GM19455 (cell line): ENCODE measurements around the gene BCAN.
A peak's percentile ranks its signal among the peaks of the same experiment; 100 is the strongest.
"Not testable (repeated sequence)": the region's sequence is repeated elsewhere in the genome, so short reads cannot be mapped to it uniquely, and the experiment has no call there.

Experiments used
- ATAC-seq: cut with Tn5 transposase; IDR thresholded peaks from one replicate; pipeline ENCODE4 v1.9.1; 2021; ENCODE audit not compliant: unreplicated experiment

BCAN gene

GRCh38 chr1:156641761-156642264 is at the start of gene BCAN:
Gene BCAN, plus strand, starts transcription at chr1:156642117. Its CDS starts 3,938 bp downstream, at chr1:156646055.
- ATAC-seq = no peak

DNA sequence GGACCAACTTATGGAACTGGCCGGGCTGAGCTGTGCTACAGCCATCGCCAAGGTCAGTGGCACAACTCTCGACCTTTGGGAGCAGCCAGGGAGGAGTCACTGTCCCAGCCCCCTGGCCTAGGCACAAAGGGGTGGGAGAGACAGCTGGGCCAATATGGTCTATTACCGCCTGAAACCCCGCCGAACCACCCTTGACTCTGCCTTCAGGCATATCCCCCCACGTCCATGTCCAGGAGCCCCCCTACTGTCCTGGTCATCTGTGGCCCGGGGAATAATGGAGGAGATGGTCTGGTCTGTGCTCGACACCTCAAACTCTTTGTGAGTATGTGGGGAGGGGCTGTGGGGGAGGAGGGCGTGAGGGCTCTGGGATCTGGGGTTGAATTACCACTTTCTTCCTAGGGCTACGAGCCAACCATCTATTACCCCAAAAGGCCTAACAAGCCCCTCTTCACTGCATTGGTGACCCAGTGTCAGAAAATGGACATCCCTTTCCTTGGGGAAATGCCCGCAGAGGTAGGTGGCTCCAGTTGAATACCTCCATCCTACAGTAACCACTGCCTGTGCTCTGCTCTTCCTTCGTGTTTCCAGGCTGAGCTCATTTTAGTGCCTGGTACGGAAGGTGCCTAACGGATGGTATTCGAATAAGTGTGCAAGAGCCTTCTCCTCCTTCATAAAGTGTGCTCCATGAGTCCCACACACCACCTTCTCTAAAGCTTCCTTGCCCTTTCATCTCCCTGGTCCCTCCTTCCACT is 49.6 kb upstream of the BCAN start:
- ATAC-seq = no peak

DNA sequence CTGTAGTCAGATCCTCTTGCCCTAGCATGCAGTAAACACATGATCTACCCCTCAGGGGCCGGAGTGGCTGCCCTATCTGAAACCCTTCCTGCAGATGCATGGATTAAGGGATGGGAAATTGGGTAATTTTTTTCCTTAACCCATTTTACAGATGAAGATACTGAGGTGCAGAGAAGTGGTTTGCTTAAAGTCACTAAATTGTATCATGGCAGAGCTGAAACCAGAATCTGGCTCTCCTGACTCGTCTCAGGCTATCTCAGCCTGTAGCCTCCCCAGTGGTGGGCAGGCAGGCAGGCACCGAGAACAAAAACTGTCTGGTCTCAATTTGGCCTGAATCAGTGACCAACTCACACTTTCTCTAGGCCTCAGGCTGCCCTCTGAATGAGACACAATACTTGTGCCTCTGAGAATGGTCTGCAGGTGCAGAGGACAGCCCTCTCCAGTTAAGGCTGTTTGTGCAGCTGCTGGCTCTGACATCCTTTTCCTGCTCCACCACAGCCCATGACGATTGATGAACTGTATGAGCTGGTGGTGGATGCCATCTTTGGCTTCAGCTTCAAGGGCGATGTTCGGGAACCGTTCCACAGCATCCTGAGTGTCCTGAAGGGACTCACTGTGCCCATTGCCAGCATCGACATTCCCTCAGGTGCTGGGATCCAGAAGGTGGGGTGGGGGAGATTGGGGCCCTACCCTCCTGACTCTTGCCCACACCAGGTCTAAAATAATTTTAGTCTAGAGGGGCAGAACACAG is 48.8 kb upstream of the BCAN start:
- no peak for ATAC-seq

DNA sequence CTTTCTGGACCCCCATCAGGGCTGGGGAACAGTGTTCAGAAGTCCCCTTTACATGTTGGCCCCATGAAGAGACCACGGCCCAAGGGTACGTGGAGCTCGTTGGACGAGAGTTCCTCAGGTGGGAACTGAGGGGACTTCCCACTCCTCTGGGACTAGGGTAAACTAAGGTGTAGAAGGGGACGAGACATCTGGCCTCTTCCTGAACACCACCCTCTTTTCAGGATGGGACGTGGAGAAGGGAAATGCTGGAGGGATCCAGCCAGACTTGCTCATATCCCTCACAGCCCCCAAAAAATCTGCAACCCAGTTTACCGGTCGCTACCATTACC is 48.3 kb upstream of the BCAN start:
- no peak for ATAC-seq

DNA sequence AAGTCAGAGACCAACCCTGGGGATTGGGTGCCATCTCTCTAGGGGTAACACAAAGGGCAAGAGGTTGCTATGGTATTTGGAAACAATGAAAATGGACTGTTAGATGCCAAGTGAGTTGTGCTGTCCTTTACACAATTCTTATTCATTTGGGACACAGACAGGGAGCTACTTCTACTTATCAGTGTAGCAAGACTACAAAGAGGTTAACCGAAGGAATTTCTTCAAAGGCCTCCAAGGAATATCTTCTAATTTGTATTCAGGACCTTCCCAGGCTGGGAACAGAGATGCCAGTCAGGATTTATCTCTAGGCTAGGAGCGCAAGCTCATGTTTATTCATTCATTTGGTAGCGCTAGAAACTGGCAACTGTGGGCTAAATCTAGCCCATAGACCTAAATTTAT is 47.7 kb upstream of the BCAN start:
- no peak for ATAC-seq

DNA sequence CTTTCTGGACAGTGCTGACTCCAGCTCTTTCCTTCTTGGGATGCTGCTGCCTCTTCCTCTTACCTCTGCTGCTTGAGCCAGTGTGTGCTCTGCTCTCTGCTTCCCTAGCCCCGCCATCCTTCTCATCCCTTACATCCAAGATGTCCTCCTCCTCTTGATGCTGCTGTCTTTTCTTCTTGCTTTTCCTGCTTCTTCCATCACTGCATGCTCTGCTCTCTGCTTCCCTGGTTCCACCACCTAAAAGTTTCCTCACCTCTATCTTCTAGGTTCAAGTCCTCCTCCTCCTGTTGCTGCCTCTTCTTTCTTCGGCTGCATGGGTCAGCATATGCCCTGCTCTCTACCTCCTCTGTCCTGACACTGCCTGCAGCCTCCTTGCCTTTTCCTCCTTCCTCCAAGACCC is 46.9 kb upstream of the BCAN start:
- ATAC-seq = no peak

DNA sequence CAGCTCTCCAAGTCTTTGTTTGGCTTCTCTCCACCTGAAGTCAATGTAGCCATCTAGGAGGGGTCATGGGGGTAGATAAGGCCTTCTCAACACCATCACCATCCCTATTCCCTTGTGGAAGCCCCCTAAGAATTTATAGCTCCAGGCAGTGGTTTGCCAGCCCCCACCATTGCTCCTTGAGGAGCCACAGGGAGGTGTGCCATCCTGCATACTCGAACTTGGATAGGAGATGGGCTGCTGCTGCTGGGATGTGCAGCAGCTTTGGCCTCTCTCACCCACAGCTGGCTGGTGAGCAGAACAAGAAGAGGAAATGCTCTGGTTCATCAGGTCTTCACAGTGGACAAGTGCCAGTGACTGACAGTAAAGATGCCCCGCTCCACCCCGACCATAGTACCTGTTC is 45.5 kb upstream of the BCAN start:
- ATAC-seq = no peak

- no peak for ATAC-seq
Measured at GRCh38 chr1:156598125-156598524, 43.8 kb upstream of the BCAN start.

DNA sequence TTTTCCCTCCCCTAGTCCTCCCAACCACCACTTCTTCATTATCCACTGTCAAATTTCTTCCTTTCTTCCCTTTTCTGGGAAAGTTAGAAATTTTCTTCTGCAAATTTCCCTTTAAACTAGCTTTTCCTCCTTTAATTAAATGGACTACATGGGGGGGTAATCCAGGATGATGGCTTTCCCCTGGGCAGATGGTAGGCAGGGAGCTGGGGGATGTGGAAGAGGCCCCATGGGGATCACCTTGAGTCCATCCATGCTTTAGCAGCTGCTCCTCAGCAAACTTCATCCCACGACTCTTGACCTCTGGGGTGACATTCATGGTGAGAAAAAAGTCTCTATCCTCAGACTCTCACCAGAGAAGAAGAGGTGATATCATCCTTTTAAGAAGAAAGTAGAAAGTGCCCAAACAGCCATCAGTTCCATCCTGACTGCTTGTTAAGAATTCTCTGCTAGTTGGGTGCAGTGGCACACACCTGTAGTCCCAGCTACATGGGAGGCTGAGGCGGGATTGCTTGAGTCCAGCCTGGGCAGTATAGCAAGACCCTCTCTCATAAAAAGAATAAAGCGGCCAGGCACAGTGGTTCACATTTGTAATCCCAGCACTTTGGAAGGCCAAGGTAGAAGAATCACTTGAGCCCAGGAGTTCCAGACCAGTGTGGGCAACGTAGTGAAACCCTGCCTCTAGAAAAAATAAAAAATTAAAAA is 43.0 kb upstream of the BCAN start:
- no peak for ATAC-seq

DNA sequence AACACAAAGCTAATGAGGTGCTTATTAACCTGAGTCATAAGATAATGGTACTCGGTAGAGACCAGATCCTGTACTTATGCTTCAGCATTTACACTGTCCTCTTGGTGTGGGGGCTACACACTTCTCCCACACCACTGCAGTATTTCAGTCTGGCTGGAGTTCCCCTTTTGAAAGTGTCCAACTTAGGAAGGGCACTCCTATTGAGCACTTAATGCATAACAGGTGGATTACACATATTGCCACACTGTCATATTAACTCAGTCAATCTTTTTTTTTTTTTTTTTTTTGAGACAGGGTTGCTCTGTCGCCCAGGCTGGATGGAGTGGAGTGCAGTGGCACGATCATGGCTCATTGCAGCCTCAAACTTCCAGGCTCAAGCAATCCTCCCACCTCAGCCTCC is 42.1 kb upstream of the BCAN start:
- no peak for ATAC-seq

DNA sequence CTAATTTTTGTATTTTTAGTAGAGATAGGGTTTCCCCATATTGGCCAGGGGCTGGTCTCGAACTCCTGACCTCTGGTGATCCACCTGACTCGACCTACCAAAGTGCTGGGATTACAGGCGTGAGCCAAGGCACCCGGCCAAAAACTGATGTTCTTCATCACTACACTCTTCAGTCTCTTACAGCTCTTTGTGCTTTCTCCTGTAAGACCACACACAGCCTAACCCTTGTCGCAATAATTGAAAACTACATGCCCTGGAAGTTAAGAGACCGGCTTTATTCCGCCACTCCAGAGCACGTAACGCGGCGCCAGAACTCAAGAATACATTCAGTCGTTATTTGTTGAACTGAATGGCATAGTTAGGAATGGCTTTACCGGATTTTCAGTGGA is 41.2 kb upstream of the BCAN start:
- ATAC-seq = no peak

DNA sequence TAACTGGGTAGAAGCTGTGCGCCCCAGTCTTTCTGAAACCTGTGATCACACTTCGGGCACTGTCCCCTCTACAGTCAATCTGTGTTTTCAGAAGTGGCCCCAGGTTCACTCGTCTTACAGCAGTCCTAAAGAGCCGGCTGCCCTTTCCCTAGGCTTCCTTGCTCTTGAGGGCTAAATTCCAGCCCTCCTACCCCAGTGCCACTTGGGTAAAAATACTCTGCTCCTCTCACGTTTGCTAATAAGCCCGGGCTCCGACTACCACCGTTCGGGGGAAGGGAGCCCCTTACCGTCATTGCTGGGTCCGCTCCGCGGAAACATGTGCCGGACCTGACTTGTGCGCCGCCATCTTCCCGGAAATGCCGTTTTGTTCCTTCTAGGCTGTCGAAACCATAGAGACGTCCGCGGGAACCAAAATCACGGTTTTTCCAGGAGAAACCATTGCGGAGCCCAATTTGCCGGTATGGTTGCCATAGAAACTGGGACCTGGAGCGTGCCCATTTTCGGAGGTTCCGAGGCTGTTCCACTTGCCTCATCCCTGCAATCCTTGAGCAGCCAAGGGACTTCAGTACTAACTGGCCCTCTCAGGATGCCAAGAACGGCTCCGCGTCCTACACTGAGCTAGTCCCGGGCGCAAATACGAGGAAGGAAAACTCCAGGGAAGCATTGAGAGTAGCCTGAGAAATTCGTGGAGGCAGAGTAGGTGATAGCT is 40.6 kb upstream of the BCAN start, which contains the start of gene GPATCH4:
Gene GPATCH4 (minus strand): TSS at position 358 of the 709 bp plus-strand sequence.
- ATAC-seq = peak; percentile 56

- no peak for ATAC-seq
Measured at GRCh38 chr1:156601892-156602291, 40.0 kb upstream of the BCAN start.

DNA sequence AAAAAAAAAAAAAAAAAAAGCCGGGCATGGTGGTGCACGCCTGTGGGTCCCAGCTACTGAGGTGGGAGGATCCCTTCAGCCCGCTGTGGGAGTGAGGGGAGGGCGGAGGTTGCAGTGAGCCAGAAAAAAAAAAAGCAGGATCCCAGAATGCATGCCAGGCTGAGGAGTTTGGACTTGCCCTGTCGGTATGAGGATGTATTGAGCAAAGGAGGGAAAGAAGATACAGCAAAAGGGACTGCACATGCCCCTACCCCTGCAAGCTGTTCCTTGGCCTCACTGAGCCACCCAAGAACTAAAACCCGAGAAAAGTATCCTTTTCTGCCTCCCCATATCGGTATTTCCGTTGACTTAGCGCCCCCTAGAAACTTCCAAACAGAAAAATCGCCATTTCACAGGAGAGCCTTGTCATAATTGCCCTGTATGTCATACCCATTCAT is 39.3 kb upstream of the BCAN start:
- no peak for ATAC-seq

DNA sequence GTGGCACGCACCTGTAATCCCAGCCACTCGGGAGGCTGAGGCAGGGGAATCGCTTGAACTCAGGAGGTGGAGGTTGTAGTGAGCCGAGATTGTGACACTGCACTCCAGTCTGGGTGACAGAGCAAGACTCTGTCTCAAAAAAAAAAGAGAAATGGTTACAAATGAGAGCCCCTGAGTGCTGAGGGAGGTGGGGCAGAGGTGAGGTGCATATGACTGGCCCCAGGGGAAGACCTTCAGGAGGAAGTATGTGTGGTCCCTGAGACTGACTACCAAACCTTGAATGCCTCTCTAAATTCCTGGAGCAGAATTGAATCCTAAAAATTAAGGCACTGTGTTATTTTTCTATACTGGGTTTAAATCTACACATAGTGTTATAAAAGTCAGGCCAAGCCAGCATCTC is 34.6 kb upstream of the BCAN start:
- not testable (repeated sequence) for ATAC-seq

GRCh38 chr1:156608036-156608674 is 33.8 kb upstream of the BCAN start:
- peak; percentile 64 for ATAC-seq

DNA sequence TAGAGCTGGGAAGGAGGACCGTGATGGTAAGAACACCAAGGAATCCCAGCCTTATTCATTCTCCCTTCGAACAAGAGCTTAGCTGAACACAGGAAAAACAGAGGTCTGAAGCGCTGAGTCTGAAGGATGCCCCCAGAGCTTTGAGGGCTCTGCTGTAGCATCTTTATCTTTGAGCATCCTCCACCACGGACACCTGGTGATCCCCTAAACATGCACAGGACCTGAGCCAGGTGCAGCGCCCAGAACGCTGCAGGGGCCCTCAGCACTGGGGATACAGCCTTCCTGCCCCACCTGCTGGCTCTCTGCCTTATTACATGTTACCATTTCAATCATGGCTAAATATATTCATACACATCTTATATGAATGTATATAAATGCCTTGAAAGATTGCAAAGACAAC is 32.9 kb upstream of the BCAN start:
- ATAC-seq = peak; percentile 56

GRCh38 chr1:156610072-156610471 is 31.8 kb upstream of the BCAN start:
- ATAC-seq = not testable (repeated sequence)

DNA sequence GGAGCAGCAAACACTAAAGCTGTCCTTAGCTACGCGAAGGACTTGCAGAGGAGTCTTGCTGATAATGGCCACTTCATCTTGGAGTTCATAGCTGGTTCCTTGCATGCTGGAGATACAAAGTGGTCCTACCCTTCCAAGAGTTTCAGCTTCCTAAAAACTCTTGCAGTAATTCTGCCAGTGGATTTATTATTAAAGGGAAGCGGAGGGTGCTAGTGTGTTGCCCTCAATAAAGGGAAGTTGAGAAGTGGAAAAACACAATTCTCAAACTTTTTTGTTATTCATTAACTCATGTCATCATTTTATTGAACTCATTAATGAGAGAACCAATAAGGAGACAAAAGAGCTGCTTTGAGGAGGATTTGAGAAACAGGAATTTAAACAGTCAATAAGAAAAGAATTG is 29.3 kb upstream of the BCAN start:
- ATAC-seq = no peak

DNA sequence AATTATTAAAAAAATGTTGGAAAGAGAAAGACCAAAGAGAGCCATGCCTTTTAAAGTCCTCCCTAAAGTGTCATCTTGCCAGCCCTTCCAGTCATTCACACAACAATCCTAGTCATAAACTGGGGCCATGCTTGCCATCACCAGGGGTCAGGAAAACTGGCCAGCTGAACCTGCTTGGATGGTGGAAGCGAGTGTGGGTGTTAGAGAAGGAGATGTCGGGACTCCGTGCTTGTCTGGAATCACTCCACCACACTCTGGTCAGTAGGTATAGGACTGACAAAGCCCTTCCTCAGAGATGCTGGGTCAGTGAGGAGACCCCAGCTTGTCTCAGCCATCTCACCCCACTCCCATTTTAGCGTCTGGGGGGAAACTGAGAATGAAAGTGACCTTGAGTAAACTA is 26.0 kb upstream of the BCAN start:
- no peak for ATAC-seq

GRCh38 chr1:156616463-156616862 is 25.5 kb upstream of the BCAN start:
- ATAC-seq = no peak
